GM12878 (cell line): Measurements from ENCODE around the gene IER5L. TPM values are rescaled to one million over a fixed set of nuclear protein-coding genes. Genes with fewer than 3 reads are reported as not detected.

Experiments
- ATAC-seq: fragments of 200-7000 bp; cut with Tn5 transposase; 3 replicates; pipeline ENCODE4 v1.9.1; 2020; ENCODE audit warnings: mild to moderate bottlenecking, moderate library complexity
- BruUV-seq: library from RNA; stranded (reverse); fragments of 400-500 nt; replicated peaks from 2 replicates; lab custom pipeline; 2021; lab: Mats Ljungman, UMichigan
- CTCF ChIA-PET: fragments of 300-600 bp; sonication (Branson Sonifier 250); formaldehyde crosslinking; extraction: SDS; loops from one replicate; lab custom pipeline; 2021; ENCODE audit warnings: inconsistent platforms; lab: Yijun Ruan, JAX
- POLR2A ChIA-PET: fragments of 350-600 bp; formaldehyde crosslinking; extraction: SDS; loops from one replicate; lab custom pipeline; 2021; ENCODE audit warnings: inconsistent platforms; lab: Charles Lee
- RAD21 ChIA-PET: fragments of 300-600 bp; sonication (Branson Sonifier 250); formaldehyde crosslinking; loops from one replicate; lab custom pipeline; 2023; ENCODE audit warnings: antibody characterized with exemption; ENCODE audit not compliant: unreplicated experiment; lab: Charles Lee
- SMC1A ChIA-PET: fragments of 300-600 bp; sonication (Branson Sonifier 250); formaldehyde crosslinking; loops from one replicate; lab custom pipeline; 2023; ENCODE audit not compliant: unreplicated experiment, uncharacterized antibody; lab: Charles Lee
- DNase-seq: peaks from one replicate; pipeline ENCODE4 v3.0.0-alpha.2; 2011; ENCODE audit warnings: low read depth, low spot score
- FAIRE-seq: peaks from 3 replicates; lab custom pipeline; 2011; peaks lifted over from hg19 to GRCh38; lab: Jason Lieb, UNC
- H2AFZ ChIP-seq: 2 replicates; pipeline ENCODE4 v1.6.0; 2011; ENCODE audit warnings: low read depth, low read length, control low read depth; ENCODE audit not compliant: control insufficient read depth
- H3K27ac ChIP-seq: 2 replicates; pipeline ENCODE4 v1.5.1; 2011; ENCODE audit warnings: control low read depth; ENCODE audit not compliant: control insufficient read depth, insufficient read depth
- H3K27me3 ChIP-seq, 2 experiments: replicated peaks in 1 of 2; 2 replicates each; pipeline versions ENCODE4 v1.6.0 to v1.6.1; 2011; ENCODE audit warnings: low read length in 1 of 2; ENCODE audit not compliant: control insufficient read depth in 2 of 2, insufficient read depth in 2 of 2
- H3K36me3 ChIP-seq, 2 experiments: 2 replicates each; pipeline ENCODE4 v1.5.1; 2011; ENCODE audit warnings: low read length in 1 of 2; ENCODE audit not compliant: control insufficient read depth in 2 of 2, insufficient read depth in 2 of 2
- H3K4me1 ChIP-seq: 2 replicates; pipeline ENCODE4 v1.6.1; 2011; ENCODE audit warnings: mild to moderate bottlenecking, low read length, moderate library complexity, mixed read lengths; ENCODE audit not compliant: control insufficient read depth, insufficient read depth
- H3K4me2 ChIP-seq: 2 replicates; pipeline ENCODE4 v1.6.0; 2011; ENCODE audit warnings: control low read depth; ENCODE audit not compliant: control insufficient read depth, insufficient read depth
- H3K4me3 ChIP-seq: fragments of 200-600 bp; sonication (generic); 2 replicates; pipeline ENCODE4 v1.5.1; 2016
- H3K79me2 ChIP-seq: 2 replicates; pipeline ENCODE4 v1.6.0; 2011; ENCODE audit warnings: low read length; ENCODE audit not compliant: control insufficient read depth, insufficient read depth
- H3K9ac ChIP-seq: 2 replicates; pipeline ENCODE4 v1.8.0; 2011; ENCODE audit warnings: low read length, control low read depth, mixed read lengths; ENCODE audit not compliant: control insufficient read depth, insufficient read depth
- H3K9me3 ChIP-seq: replicated peaks from 3 replicates; pipeline ENCODE4 v1.5.1; 2011; ENCODE audit warnings: mild to moderate bottlenecking, low read length; ENCODE audit not compliant: control insufficient read depth, insufficient read depth
- H4K20me1 ChIP-seq: 2 replicates; pipeline ENCODE4 v1.6.0; 2011; ENCODE audit not compliant: control insufficient read depth, insufficient read depth
- BHLHE40 ChIP-seq, 2 experiments: fragments of 450-650 bp in 1 of 2; IDR thresholded peaks; 2 replicates each; pipeline ENCODE4 v1.6.1; 2011 to 2017; ENCODE audit warnings: low read depth in 2 of 2, borderline replicate concordance in 1 of 2, improper control_type of control experiment in 1 of 2, low read length in 1 of 2, mild to moderate bottlenecking in 1 of 2
- BMI1 ChIP-seq: fragments of 450-650 bp; IDR thresholded peaks from 2 replicates; pipeline ENCODE4 v1.6.1; 2016; ENCODE audit warnings: mild to moderate bottlenecking, moderate library complexity, borderline replicate concordance
- CREM ChIP-seq: IDR thresholded peaks from 2 replicates; pipeline ENCODE4 v1.6.1; 2014; ENCODE audit warnings: antibody characterized with exemption, low read depth
- CTCF ChIP-seq, 3 experiments: IDR thresholded peaks in 2 of 3; conservative IDR thresholded peaks in 1 of 3; 2 replicates each; pipeline ENCODE4 v1.5.1; 2011; ENCODE audit warnings: low read depth in 3 of 3, low read length in 3 of 3, mild to moderate bottlenecking in 3 of 3, control low read depth in 2 of 3, moderate library complexity in 2 of 3, inconsistent platforms in 1 of 3, mixed read lengths in 1 of 3; ENCODE audit not compliant: control insufficient read depth in 2 of 3, insufficient read depth in 1 of 3; ENCODE audit errors: extremely low read depth in 1 of 3
- EED ChIP-seq: sonication (generic); IDR thresholded peaks from 2 replicates; pipeline ENCODE4 v1.6.1; 2016; ENCODE audit warnings: antibody characterized with exemption, low read depth
- HSF1 ChIP-seq: fragments of 150-350 bp; IDR thresholded peaks from 2 replicates; pipeline ENCODE4 v1.6.1; 2014; ENCODE audit warnings: mild to moderate bottlenecking, low read depth, low read length
- JUND ChIP-seq: IDR thresholded peaks from 2 replicates; pipeline ENCODE4 v1.6.1; 2012; ENCODE audit warnings: low read depth, mild to moderate bottlenecking, low read length, improper control_type of control experiment, moderate library complexity
- LARP7 ChIP-seq: fragments of 450-650 bp; IDR thresholded peaks from 2 replicates; pipeline ENCODE4 v1.6.1; 2017; ENCODE audit warnings: mild to moderate bottlenecking
- MLLT1 ChIP-seq: fragments of 450-650 bp; IDR thresholded peaks from 2 replicates; pipeline ENCODE4 v1.6.1; 2016; ENCODE audit warnings: mild to moderate bottlenecking
- NR2F1 ChIP-seq: fragments of 450-650 bp; conservative IDR thresholded peaks from 2 replicates; pipeline ENCODE4 v1.6.1; 2017; ENCODE audit warnings: mild to moderate bottlenecking
- POLR2AphosphoS5 ChIP-seq: IDR thresholded peaks from 2 replicates; pipeline ENCODE4 v1.6.1; 2011; ENCODE audit warnings: mild to moderate bottlenecking, low read length, inconsistent platforms
- SMAD5 ChIP-seq: IDR thresholded peaks from 2 replicates; pipeline ENCODE4 v1.6.1; 2016; ENCODE audit warnings: antibody characterized with exemption, low read depth
- SREBF2 ChIP-seq: IDR thresholded peaks from 2 replicates; pipeline ENCODE4 v1.6.1; 2012; ENCODE audit warnings: mild to moderate bottlenecking, low read length
- SRF ChIP-seq, 2 experiments: IDR thresholded peaks; 2 replicates each; pipeline ENCODE4 v1.6.1; 2011; ENCODE audit warnings: low read depth in 2 of 2, low read length in 2 of 2, mild to moderate bottlenecking in 1 of 2, moderate library complexity in 1 of 2
- TBL1XR1 ChIP-seq: IDR thresholded peaks from 2 replicates; pipeline ENCODE4 v1.6.1; 2012; ENCODE audit warnings: low read depth, low read length, improper control_type of control experiment
- ZBTB33 ChIP-seq: fragments of 450-650 bp; IDR thresholded peaks from 2 replicates; pipeline ENCODE4 v1.6.1; 2017; ENCODE audit warnings: mild to moderate bottlenecking
- WGBS: methylation state at CpG from one replicate; pipeline ENCODE4 v1.1.6; 2016; ENCODE audit warnings: low lambda C conversion rate; ENCODE audit not compliant: insufficient replicate concordance, insufficient coverage; ENCODE audit errors: missing lambda C conversion rate; 5-methylcytosine and 5-hydroxymethylcytosine counted together
- in situ Hi-C: fragments of 300-500 bp; cut with MboI; formaldehyde crosslinking; loops from 9 replicates; pipeline ENCODE4 v1.14.3; 2018; ENCODE audit warnings: mixed read lengths
- intact Hi-C: fragments of 100-400 bp; cut with micrococcal nuclease; formaldehyde crosslinking; loops from one replicate; pipeline ENCODE4 v1.14.2; 2022; ENCODE audit not compliant: unreplicated experiment
- polyA plus RNA-seq, 11 experiments: library from polyadenylated mRNA; depleted of rRNA in 4 of 11; unstranded in 6 of 11; stranded (reverse) in 5 of 11; fragments of >200 nt; fragmentation: Nextera tagmentation in 4 of 11; fragmentation: Illumina TruSeq in 1 of 11; extraction: Ambion mirVana in 4 of 11; extraction: Trizol in 1 of 11; gene quantifications; 1 replicate in 1 of 11; 2 replicates in 10 of 11; pipeline versions ENCODE4 v1.2.1 to v1.2.3, GENCODE V29; 2011 to 2016; ENCODE audit warnings: inconsistent platforms in 2 of 11, missing spikeins in 2 of 11, low read depth in 1 of 11
- total RNA-seq, 4 experiments: library from RNA; depleted of rRNA in 3 of 4; stranded (reverse); fragments of >200 nt in 3 of 4; fragmentation: Illumina TruSeq in 1 of 4; extraction: Trizol in 1 of 4; gene quantifications; 2 replicates each; pipeline versions ENCODE4 v1.2.1 to v1.2.3, GENCODE V29; 2013 to 2021

The IER5L gene
- total and polyA plus RNA-seq, 10 of the 15 experiments (the other 5 are each of a cell fraction or from before 2014, with no cell fraction given) = 0.04 to 1.4 (median 0.17) TPM

GRCh38 chr9:129164246-129164930 lies 13.7 kb downstream of the IER5L start:
- intact Hi-C loops = no loop called here
- no peaks in the 10 kb centered on the region for H3K9me3 ChIP-seq
- ATAC-seq (no peak), FAIRE-seq (no peak), DNase-seq (no peak)
- CTCF ChIA-PET = interaction anchor here (0.7 to 13.1 kb wide), 4 partner anchors 10 to 167 kb away, joined by 3 to 273 read pairs (median 16); no protein-coding TSS in a partner anchor
- in situ Hi-C loops = no loop called here
- no peaks in the 10 kb centered on the region for H4K20me1 ChIP-seq
- WGBS = 50% methylated on average over 9 of the region's 9 CpGs
- POLR2A ChIA-PET = no interaction called here
- no peak overlapping the region for H2AFZ ChIP-seq
- SMC1A ChIA-PET = no interaction called here
- no peak overlapping the region for H3K27ac ChIP-seq
- H3K36me3 ChIP-seq = no peaks in the 10 kb centered on the region
- RAD21 ChIA-PET = interaction anchor here (1.4 kb wide), 1 partner anchor 24 kb away, joined by 6 read pairs; no protein-coding TSS in a partner anchor
- H3K4me1 ChIP-seq = no peaks in the 10 kb centered on the region
- H3K4me3 ChIP-seq = no peak overlapping the region
- H3K9ac ChIP-seq = no peak overlapping the region
- no TSS peak for BruUV-seq
- no peak overlapping the region for H3K4me2 ChIP-seq
- no peaks in the 10 kb centered on the region for H3K27me3 ChIP-seq
- H3K79me2 ChIP-seq = no peaks in the 10 kb centered on the region
- TF ChIP-seq SREBF2 (no peak), BHLHE40 (IDR thresholded peaks at IDR 0.05; ENCODE audit: borderline replicate concordance in 1 of 2, low read depth in 2 of 2, low read length in 1 of 2) (no peak), ZBTB33 (no peak), SRF (IDR thresholded peaks at IDR 0.05; ENCODE audit: low read depth in 2 of 2, low read length in 2 of 2) (no peak), EED (no peak), TBL1XR1 (no peak), LARP7 (no peak), POLR2AphosphoS5 (no peak), HSF1 (no peak), JUND (no peak), CREM (no peak), CTCF (IDR thresholded peaks at IDR 0.05 in 2 of 3, conservative IDR thresholded peaks at IDR 0.05 in 1 of 3; ENCODE audit: control insufficient read depth in 2 of 3, extremely low read depth in 1 of 3, insufficient read depth in 1 of 3, low read depth in 3 of 3, low read length in 3 of 3) (no peak), MLLT1 (no peak), NR2F1 (no peak), SMAD5 (no peak), BMI1 (no peak)
